HG03135 (cell line): ENCODE measurements around the gene OTOF.

Experiments used
- ATAC-seq: cut with Tn5 transposase; IDR thresholded peaks from one replicate; pipeline ENCODE4 v1.9.1; 2021; ENCODE audit warnings: mild to moderate bottlenecking, moderate library complexity; ENCODE audit not compliant: unreplicated experiment

Gene OTOF

GRCh38 chr2:26466662-26467310 lies 11.1 kb downstream of the OTOF start:
- no peak for ATAC-seq

- no peak for ATAC-seq
These were observed 11.9 kb downstream of the OTOF start for GRCh38 chr2:26465981-26466471.

DNA sequence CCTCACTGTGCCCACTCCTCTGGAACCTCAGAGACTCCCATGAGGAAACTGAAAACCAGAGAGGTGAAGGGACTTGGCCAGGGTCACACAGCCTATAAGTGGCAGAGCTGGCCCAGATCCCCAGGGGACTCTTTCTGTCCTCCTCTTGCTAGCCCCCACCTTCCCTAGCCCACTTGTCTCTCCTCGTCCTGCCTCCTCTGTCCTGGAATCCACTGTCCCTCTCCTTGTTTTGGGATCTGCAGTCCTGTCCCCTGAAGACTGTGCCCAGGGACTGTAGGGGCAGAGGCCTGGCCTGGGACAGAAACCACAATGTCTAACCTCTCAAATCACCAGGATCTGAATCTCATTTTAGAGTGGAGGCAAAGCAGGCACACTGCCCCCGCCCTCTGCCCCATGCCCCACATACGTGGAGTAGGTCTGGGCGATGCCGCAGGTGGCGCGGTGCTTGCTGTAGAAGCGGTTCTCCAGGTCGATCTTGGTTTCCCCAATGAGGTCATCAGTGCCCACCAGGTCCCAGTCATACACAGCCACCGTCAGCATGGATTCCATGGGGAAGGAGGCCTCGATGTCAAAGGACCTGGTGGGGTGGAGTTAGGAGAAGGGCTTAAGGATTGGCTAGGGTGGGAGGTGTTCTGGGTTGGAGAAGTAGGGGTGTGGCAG lies 12.5 kb downstream of the OTOF start:
- ATAC-seq: no peak

DNA sequence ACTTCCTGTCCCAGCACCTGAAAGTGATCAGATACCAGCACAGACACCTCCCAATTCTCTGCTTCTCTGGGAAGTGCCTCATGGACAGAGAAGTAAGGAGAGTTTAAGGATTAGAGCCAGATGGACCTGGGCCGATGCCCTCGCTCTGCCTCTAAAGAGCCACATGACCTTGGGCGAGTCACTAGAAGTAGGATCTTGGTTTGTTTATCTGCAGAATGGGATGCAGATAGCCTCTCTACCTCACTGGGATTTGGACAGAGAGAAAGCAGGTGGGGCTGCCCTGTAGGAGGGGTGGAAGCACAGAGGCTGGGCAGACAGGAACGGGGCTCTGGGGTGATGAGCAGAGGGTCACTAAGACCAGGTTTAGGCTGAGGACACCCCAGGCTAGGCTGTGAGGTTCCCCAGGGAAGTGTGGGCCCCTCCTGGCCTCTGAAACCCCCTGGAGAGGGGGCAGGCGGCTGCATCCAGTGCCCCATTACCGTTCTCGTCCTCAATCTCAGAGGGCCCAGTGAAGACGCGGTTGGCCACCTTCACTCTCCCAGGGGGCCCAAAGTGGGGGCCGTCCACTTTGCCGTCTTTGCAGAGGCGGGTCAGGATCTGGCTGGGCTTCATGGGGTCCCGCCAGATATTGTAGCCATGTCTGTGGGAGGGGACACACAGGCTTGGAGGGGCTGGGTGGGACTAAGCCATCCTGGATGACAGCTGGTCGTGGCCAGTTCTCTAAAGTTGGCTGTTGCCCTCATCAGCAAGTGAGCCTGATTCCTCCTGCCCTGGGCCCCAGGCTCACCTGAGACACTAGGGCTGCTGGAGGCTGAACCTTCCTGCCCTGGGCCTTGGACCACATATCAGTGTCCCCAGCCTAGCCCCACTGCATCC lies 13.3 kb downstream of the OTOF start:
- ATAC-seq: no peak

DNA sequence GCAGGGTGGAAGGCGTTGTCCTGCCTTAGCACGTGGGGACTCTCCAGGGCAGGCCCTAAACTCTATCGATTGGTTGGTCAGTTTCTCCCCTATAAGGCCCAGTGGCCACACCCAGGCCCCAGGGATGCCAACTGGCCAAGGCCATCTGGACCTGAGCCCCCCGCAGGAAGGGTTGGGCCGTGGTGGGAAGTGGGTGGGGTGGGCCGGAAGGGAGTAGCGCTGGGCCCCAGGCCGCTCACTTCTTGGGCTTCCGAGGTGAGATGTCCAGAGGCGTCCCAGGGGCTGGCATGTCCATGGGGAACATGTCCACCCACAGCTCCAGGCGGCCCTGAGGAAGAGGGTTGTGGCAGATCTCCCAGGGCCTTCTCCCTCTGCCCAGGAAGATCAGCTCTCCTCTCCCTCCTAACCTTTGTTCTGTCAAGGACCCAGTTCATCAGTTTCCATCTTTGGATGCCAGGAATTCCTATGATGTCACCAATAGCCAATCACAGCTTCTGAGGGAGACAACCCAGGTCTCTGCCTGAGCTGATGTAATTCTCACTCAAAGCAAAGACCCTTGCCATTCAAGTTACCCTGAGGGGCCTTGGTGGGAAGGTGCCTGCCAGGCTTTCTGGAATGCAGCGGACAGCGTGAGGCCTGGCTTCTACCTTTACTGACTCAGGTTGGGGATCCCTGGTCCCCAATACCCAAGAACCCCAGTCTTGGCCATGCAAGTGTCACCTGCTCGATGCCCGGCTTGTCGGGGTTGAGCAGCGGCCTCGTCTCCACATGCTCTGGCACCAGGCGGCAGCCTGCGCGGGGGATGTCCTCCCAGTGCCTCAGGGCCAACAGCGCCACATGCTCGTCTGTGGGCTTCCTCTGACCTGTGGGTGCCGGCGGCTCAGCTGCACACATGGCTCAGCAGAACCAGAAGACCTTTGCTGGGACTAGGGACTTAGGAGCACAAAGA lies 14.4 kb downstream of the OTOF start:
- ATAC-seq: no peak

- no peak for ATAC-seq
These were observed 15.2 kb downstream of the OTOF start for GRCh38 chr2:26462511-26463243.

DNA sequence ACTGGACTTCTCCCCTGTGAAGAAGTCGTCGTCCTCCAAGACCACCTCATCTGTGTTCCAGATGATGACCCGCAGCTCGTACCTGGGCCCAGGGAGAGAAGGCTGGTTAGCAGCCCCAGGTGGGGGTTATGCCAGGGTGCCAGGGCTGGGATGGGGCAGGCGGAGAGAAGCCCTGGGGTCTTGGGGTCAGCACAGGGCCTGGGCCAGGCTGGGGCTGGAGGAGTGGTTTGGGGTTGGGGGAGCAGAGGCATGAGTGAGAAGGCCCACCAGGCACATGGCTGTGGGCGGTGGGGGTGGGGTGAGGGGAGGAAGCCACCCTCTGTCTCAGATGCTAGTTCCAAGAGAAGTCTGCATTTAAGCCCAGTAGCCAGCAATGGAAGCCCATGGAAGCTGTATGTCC lies 15.8 kb downstream of the OTOF start:
- ATAC-seq: no peak

DNA sequence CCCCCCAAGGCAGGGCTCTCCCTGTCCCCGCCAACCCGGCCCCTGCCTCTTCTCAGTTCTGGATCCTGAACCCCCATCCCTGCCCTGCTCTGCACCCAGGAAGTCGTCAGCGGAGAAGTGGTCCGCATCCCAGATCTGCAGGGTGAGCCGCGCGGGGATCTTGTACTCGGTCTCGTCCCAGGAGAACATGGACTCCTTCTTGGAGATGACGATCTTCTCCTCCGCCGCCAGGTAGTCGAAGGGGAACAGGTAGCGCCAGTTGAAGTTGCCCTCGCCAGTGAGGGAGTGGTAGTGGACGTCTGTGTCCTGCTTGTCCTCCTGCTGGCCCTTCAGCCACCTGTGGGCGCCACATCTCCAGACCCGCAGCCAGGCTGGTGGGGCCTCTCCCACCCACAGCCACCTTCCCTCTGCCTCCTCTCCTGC lies 16.3 kb downstream of the OTOF start:
- ATAC-seq: no peak

DNA sequence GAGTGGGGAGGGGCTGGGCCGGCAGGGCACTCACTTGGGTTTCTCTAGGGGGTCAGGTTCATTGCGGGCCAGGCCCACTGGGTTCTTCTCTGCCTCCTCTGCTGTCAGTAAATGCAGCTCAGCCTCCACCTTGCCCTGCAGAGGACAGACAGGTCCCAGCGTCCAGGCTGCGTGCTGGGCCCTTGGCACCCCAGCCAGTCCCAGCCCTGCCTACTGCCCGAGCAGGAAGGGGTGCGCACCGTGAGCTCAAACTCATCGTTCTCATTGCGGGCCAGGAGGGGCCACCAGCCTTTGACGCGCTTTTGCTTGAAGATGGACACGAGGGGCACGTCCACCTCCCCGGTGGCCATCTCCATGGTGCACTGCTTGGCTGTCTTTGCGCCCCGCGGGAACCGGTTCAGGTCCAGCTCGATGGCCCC lies 17.3 kb downstream of the OTOF start:
- ATAC-seq: no peak

GRCh38 chr2:26459991-26460612 lies 17.8 kb downstream of the OTOF start:
- ATAC-seq: no peak

GRCh38 chr2:26458365-26459042 lies 19.4 kb downstream of the OTOF start:
- no peak for ATAC-seq

- ATAC-seq: no peak
These were observed 20.1 kb downstream of the OTOF start for GRCh38 chr2:26457695-26458364.

DNA sequence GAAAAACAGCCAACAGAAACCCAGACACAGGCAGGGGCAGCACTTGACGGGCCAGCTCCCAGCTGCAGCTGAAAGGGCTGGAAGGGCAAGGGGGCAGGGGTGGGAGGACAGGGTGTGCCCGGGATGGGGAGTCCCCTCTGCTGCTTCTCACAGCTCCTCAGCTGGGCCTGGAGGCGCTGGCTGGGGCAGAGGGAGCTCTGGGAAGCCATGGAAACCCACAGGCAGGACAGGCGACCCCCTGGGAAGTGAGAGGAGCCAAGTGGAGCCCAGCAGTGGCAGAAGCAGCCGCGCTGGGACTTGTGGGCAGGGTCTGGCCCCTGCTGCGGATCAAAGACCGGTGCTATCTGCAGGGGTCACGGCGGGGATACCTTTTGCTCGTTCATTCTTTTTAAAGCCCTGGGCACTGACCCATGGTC lies 20.7 kb downstream of the OTOF start:
- ATAC-seq: no peak

GRCh38 chr2:26456440-26457250 lies 21.3 kb downstream of the OTOF start:
- ATAC-seq: no peak

DNA sequence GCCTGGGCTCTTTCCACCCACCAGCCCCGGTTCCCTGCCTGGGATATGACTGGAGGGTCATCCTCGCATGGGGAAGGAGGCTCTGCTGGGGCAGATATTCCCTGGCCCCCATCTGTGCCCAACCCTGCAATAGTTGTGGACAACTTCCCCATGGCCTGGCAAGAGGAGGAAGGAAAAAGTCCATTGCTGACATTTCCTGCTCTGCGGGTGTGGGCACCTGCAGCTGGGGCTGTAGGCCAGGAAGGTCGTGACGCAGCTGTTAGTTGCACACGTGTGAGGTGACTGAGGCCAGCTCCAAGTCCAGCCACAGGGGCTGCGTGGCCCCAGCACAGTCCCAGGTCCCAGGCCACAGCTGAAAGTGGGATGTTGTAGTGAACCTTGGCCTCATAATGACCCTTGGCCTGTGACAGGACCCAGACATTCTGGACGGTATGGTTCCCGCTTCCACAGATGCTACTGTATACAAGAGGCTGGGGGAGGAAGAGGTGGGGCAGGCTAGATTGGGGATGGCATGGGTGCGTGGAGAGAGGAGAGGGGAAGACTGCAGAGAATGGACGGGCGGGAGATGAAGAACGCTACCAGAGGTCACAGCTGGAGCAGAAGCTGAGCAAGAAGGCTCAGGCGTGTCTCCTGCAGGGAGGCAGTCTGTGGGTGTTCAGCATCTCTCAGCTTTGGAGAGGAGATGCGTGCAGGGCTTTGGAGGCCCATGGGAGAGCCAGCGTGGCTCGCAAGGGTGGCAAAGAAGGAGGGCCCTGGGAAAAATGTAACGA lies 22.1 kb downstream of the OTOF start:
- no peak for ATAC-seq

GRCh38 chr2:26455037-26455669 lies 22.8 kb downstream of the OTOF start:
- no peak for ATAC-seq
